ENCODE data around the gene TEX2. TPM values are rescaled to one million over a fixed set of nuclear protein-coding genes. Genes with fewer than 3 reads are reported as not detected.

Gene TEX2
- polyA plus RNA-seq, 3 donors from 2014 or later = 4.7 to 8.1 (median 6.3) TPM

- Mint-ChIP-seq H3K9me3 (no peaks in the 10 kb centered on the region), H3K27me3 (ENCODE audit: low read depth in 3 of 3) (peaks cover 1 to 4% (median 4%) of the 10 kb centered on the region in 3 donors), H3K27ac (no peak overlapping the region), H3K4me1 (peaks cover 12 to 18% of the 10 kb centered on the region in 2 donors), H3K4me3 (no peak overlapping the region), H3K36me3 (peaks cover 5 to 19% (median 5%) of the 10 kb centered on the region in 3 donors)
- no peak for DNase-seq
Measured at GRCh38 chr17:64147110-64148016, 115.7 kb downstream of the TEX2 start.

GRCh38 chr17:64146418-64147109 lies 116.5 kb downstream of the TEX2 start:
- H3K36me3 Mint-ChIP-seq = peaks cover 0 to 13% (median 4%) of the 10 kb centered on the region in 3 donors
- DNase-seq = no peak
- H3K4me1 Mint-ChIP-seq = peaks cover 12 to 18% of the 10 kb centered on the region in 2 donors
- no peak overlapping the region for H3K4me3 Mint-ChIP-seq
- no peaks in the 10 kb centered on the region for H3K9me3 Mint-ChIP-seq
- H3K27ac Mint-ChIP-seq = no peak overlapping the region
- H3K27me3 Mint-ChIP-seq (ENCODE audit: low read depth in 3 of 3) = peaks cover 1 to 4% (median 4%) of the 10 kb centered on the region in 3 donors

- no peaks in the 10 kb centered on the region for H3K9me3 Mint-ChIP-seq
- H3K36me3 Mint-ChIP-seq = peaks cover 0 to 9% (median 0%) of the 10 kb centered on the region in 3 donors
- H3K4me3 Mint-ChIP-seq = no peak overlapping the region
- peak; percentile 94 to 97 (median 95) for DNase-seq
- no peak overlapping the region for H3K27ac Mint-ChIP-seq
- H3K27me3 Mint-ChIP-seq (ENCODE audit: low read depth in 3 of 3) = peaks cover 1 to 4% (median 4%) of the 10 kb centered on the region in 3 donors
- H3K4me1 Mint-ChIP-seq = peaks cover 12 to 18% of the 10 kb centered on the region in 2 donors
Measured at GRCh38 chr17:64145751-64146417, 117.2 kb downstream of the TEX2 start.

- DNase-seq = no peak
- H3K4me3 Mint-ChIP-seq = no peak overlapping the region
- H3K27ac Mint-ChIP-seq = no peak overlapping the region
- H3K4me1 Mint-ChIP-seq = peaks cover 12 to 18% of the 10 kb centered on the region in 2 donors
- H3K27me3 Mint-ChIP-seq (ENCODE audit: low read depth in 3 of 3) = peaks cover 1 to 4% (median 4%) of the 10 kb centered on the region in 3 donors
- H3K9me3 Mint-ChIP-seq = no peaks in the 10 kb centered on the region
- peaks cover 0 to 8% (median 0%) of the 10 kb centered on the region in 3 donors for H3K36me3 Mint-ChIP-seq
Measured at GRCh38 chr17:64145375-64145750, 117.7 kb downstream of the TEX2 start.

- Mint-ChIP-seq H3K27ac (no peak overlapping the region), H3K4me1 (no peaks in the 10 kb centered on the region), H3K9me3 (no peaks in the 10 kb centered on the region), H3K27me3 (ENCODE audit: low read depth in 3 of 3) (peaks cover 0 to 4% (median 0%) of the 10 kb centered on the region in 3 donors), H3K4me3 (no peak overlapping the region), H3K36me3 (peaks cover 0 to 3% (median 0%) of the 10 kb centered on the region in 3 donors)
- DNase-seq = no peak
Measured at GRCh38 chr17:64139542-64139941, 123.5 kb downstream of the TEX2 start.

GRCh38 chr17:64138441-64138840 lies 124.6 kb downstream of the TEX2 start:
- Mint-ChIP-seq H3K27ac (no peak overlapping the region), H3K27me3 (ENCODE audit: low read depth in 3 of 3) (peaks cover 0 to 4% (median 0%) of the 10 kb centered on the region in 3 donors), H3K4me3 (no peak overlapping the region), H3K9me3 (no peaks in the 10 kb centered on the region), H3K4me1 (peaks cover 0 to 2% of the 10 kb centered on the region in 2 donors), H3K36me3 (peaks cover 0 to 3% (median 0%) of the 10 kb centered on the region in 3 donors)
- no peak for DNase-seq

GRCh38 chr17:64135000-64135399 lies 128.1 kb downstream of the TEX2 start:
- Mint-ChIP-seq H3K4me1 (peaks cover 10 to 11% of the 10 kb centered on the region in 2 donors), H3K27ac (no peak overlapping the region), H3K9me3 (no peaks in the 10 kb centered on the region), H3K36me3 (peaks cover 0 to 3% (median 0%) of the 10 kb centered on the region in 3 donors), H3K4me3 (no peak overlapping the region), H3K27me3 (ENCODE audit: low read depth in 3 of 3) (peaks cover 0 to 7% (median 0%) of the 10 kb centered on the region in 3 donors)
- DNase-seq = no peak

GRCh38 chr17:64134216-64134970 lies 128.7 kb downstream of the TEX2 start:
- no peak for DNase-seq
- Mint-ChIP-seq H3K27me3 (ENCODE audit: low read depth in 3 of 3) (peaks cover 0 to 7% (median 0%) of the 10 kb centered on the region in 3 donors), H3K9me3 (no peaks in the 10 kb centered on the region), H3K4me1 (peaks cover 10 to 12% of the 10 kb centered on the region in 2 donors), H3K36me3 (peaks cover 0 to 3% (median 0%) of the 10 kb centered on the region in 3 donors), H3K4me3 (no peak overlapping the region), H3K27ac (no peak overlapping the region)

GRCh38 chr17:64133546-64134215 lies 129.4 kb downstream of the TEX2 start:
- Mint-ChIP-seq H3K27ac (peak overlapping the region in 2 of 6 donors; percentile 13 to 27), H3K4me1 (peaks cover 15 to 18% of the 10 kb centered on the region in 2 donors), H3K27me3 (ENCODE audit: low read depth in 3 of 3) (peaks cover 0 to 9% (median 3%) of the 10 kb centered on the region in 3 donors), H3K9me3 (no peaks in the 10 kb centered on the region), H3K4me3 (no peak overlapping the region), H3K36me3 (peaks cover 0 to 3% (median 0%) of the 10 kb centered on the region in 3 donors)
- DNase-seq = peak; percentile 61 to 71 (median 65)

- Mint-ChIP-seq H3K4me3 (no peak overlapping the region), H3K4me1 (peaks cover 29 to 33% of the 10 kb centered on the region in 2 donors), H3K27me3 (ENCODE audit: low read depth in 3 of 3) (peaks cover 0 to 8% (median 3%) of the 10 kb centered on the region in 3 donors), H3K36me3 (no peaks in the 10 kb centered on the region), H3K9me3 (no peaks in the 10 kb centered on the region), H3K27ac (peak overlapping the region in 2 of 6 donors; percentile 90 to 96)
- DNase-seq = no peak
Measured at GRCh38 chr17:64131606-64132270, 131.3 kb downstream of the TEX2 start.

GRCh38 chr17:64130559-64131001 lies 132.5 kb downstream of the TEX2 start:
- peak overlapping the region; percentile 90 to 99 (median 96) for H3K27ac Mint-ChIP-seq
- peaks cover 0 to 8% (median 3%) of the 10 kb centered on the region in 3 donors for H3K27me3 Mint-ChIP-seq (ENCODE audit: low read depth in 3 of 3)
- H3K4me1 Mint-ChIP-seq = peaks cover 39 to 45% of the 10 kb centered on the region in 2 donors
- peak in 1 of 3 donors; percentile 58 for DNase-seq
- H3K36me3 Mint-ChIP-seq = no peaks in the 10 kb centered on the region
- peak overlapping the region; percentile 83 to 85 (median 84) for H3K4me3 Mint-ChIP-seq
- H3K9me3 Mint-ChIP-seq = no peaks in the 10 kb centered on the region
